HUES6 (cell line): Measurements from ENCODE around the gene SLC12A7.
"Not testable (repeated sequence)": the region's sequence is repeated elsewhere in the genome, so short reads cannot be mapped to it uniquely, and the experiment has no call there.

Experiments used
- H3K27ac ChIP-seq: 2 replicates; pipeline ENCODE4 v1.7.0; 2013; ENCODE audit warnings: low read depth, mild to moderate bottlenecking, low read length, inconsistent platforms
- H3K27me3 ChIP-seq: 2 replicates; pipeline ENCODE4 v1.6.1; 2013; ENCODE audit warnings: low read length; ENCODE audit not compliant: control insufficient read depth, insufficient read depth
- H3K36me3 ChIP-seq: 2 replicates; pipeline ENCODE4 v1.6.1; 2013; ENCODE audit warnings: low read length; ENCODE audit not compliant: control insufficient read depth, insufficient read depth
- H3K4me1 ChIP-seq: 2 replicates; pipeline ENCODE4 v1.6.1; 2013; ENCODE audit warnings: low read length; ENCODE audit not compliant: control insufficient read depth, insufficient read depth
- H3K4me3 ChIP-seq: 2 replicates; pipeline ENCODE4 v1.5.1; 2013; ENCODE audit warnings: low read depth, low read length
- H3K9ac ChIP-seq: one replicate; pipeline ENCODE4 v1.6.1; 2013; ENCODE audit warnings: mild to moderate bottlenecking, low read length
- H3K9me3 ChIP-seq: 2 replicates; pipeline ENCODE4 v1.6.1; 2013; ENCODE audit warnings: low read depth, low read length; ENCODE audit not compliant: control insufficient read depth, insufficient read depth

Gene SLC12A7

DNA sequence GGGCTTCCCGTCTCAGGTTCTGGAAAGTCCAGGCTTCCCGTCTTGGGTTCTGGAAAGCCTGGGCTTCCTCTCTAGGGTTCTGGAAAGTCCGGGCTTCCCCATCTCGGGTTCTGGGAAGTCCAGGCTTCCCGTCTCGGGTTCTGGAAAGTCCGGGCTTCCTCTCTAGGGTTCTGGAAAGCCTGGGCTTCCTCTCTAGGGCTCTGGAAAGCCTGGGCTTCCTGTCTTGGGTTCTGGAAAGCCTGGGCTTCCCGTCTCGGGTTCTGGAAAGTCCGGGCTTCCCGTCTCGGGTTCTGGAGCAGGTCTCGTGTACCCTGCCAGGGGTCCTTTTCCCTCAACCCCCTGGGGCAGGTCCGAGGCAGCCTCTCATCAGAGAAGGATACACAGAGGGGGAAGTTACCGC is 28.8 kb downstream of the SLC12A7 start:
- H3K9ac ChIP-seq, H3K27ac ChIP-seq, H3K4me1 ChIP-seq, H3K27me3 ChIP-seq, H3K9me3 ChIP-seq, H3K4me3 ChIP-seq: not testable (repeated sequence)
- H3K36me3 ChIP-seq = peaks cover 67% of the 10 kb centered on the region

DNA sequence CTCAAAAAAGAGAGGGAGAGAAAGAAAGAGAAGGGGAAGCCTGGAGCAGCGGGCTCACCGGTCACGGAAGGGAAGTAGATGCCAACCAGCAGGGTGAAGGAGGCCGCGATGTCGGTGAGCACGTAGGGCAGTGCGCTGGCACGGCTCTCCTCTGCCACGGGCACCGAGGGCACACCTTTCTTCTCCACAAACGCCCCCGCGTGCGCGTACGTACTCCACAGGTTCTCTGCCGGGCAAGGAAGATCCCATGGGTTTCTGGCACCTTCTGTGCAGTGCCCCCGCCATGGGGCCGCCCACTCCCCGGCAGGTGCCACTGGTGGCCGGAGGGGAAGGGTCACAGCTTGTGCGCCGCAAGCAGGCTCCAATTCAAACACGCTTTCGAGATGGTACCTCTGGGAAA is 30.3 kb downstream of the SLC12A7 start:
- Histone ChIP-seq H3K4me1 (no peaks in the 10 kb centered on the region), H3K27me3 (no peaks in the 10 kb centered on the region), H3K4me3 (no peak overlapping the region), H3K9ac (no peak overlapping the region), H3K36me3 (peaks cover 67% of the 10 kb centered on the region), H3K27ac (no peak overlapping the region), H3K9me3 (no peaks in the 10 kb centered on the region)

DNA sequence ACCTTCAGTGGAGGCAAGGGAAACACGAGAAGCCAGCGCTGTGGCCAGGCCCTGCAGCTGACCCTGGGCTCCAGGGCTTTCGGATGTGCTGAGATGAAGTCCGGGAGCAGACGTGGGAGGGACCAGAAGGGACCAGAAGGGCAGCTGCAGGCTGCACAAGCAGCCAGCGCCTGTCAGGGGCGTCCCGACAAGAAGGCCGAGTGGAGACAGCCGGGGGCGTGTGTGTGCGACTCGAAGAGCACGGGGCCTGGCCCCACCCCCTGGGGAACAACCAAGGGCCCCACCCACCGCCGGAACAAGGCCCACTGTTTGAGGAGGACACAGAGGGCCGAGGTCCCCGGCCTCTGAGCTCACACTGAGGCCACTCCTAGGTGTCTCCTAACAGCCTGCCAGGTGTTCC is 31.4 kb downstream of the SLC12A7 start:
- Histone ChIP-seq H3K9ac (no peak overlapping the region), H3K4me3 (no peak overlapping the region), H3K27me3 (no peaks in the 10 kb centered on the region), H3K27ac (no peak overlapping the region), H3K9me3 (no peaks in the 10 kb centered on the region), H3K36me3 (peaks cover 69% of the 10 kb centered on the region), H3K4me1 (no peaks in the 10 kb centered on the region)

DNA sequence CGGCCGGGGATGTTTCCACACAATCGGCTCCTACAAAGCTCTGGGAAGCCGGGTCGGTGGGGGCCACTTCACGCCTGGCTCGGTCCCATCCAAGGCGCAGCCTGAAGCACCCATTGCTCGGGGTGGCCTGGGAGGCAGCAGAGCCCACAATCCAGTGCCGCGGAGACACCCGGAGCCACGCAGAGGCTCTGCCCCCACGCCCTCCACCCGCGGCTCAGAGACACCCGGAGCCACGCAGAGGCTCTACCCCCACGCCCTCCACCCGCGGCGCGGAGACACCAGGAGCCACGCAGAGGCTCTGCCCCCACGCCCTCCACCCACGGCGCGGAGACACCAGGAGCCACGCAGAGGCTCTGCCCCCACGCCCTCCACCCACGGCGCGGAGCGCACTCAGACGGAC is 31.9 kb downstream of the SLC12A7 start:
- Histone ChIP-seq H3K27me3 (no peaks in the 10 kb centered on the region), H3K4me1 (no peaks in the 10 kb centered on the region), H3K27ac (no peak overlapping the region), H3K36me3 (peaks cover 71% of the 10 kb centered on the region), H3K9me3 (no peaks in the 10 kb centered on the region), H3K4me3 (no peak overlapping the region), H3K9ac (no peak overlapping the region)

DNA sequence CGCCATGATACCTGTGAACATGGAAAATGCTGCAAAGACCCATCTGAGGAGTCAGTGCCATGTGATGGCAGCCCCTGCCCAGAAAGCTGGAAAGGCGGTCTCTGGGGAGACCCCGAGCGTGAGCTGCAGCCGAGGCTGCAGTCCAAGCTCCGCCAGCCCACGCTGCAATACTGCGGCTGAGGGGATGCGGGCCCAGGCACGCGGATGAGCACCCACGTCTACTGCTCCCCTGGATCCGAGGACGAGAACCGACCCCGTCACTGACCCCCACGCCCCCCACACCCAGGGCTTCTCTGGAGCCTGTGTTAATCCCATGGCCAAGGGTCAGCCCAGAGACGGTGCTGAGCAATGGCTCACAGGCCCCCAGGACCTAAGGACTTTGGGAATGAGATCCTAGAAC is 32.4 kb downstream of the SLC12A7 start:
- no peaks in the 10 kb centered on the region for H3K27me3 ChIP-seq
- no peak overlapping the region for H3K9ac ChIP-seq
- H3K36me3 ChIP-seq = peaks cover 75% of the 10 kb centered on the region
- H3K4me1 ChIP-seq = no peaks in the 10 kb centered on the region
- H3K27ac ChIP-seq = no peak overlapping the region
- H3K4me3 ChIP-seq = no peak overlapping the region
- H3K9me3 ChIP-seq = no peaks in the 10 kb centered on the region

DNA sequence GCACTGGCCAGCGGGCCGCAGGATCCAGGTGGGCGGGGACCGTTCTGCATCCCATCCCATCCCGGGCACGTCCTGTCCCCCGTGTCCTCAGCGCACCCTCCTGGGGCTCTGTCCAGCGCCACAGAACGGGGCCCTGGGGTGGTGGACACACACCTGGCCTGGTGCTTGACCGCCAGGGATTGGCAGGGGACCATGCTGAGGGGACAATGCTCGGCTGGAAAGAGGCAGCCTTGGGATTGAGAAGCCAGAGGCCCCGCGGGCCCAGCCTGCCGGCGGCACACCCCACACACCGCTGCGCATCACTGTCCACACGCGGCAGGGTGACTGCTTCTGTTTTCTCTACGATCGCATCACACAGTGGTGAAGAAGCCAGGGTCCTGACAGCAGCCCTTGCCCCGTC is 33.0 kb downstream of the SLC12A7 start:
- no peak overlapping the region for H3K27ac ChIP-seq
- no peak overlapping the region for H3K4me3 ChIP-seq
- H3K27me3 ChIP-seq = no peaks in the 10 kb centered on the region
- H3K4me1 ChIP-seq = no peaks in the 10 kb centered on the region
- H3K36me3 ChIP-seq = peaks cover 72% of the 10 kb centered on the region
- H3K9me3 ChIP-seq = no peaks in the 10 kb centered on the region
- no peak overlapping the region for H3K9ac ChIP-seq

DNA sequence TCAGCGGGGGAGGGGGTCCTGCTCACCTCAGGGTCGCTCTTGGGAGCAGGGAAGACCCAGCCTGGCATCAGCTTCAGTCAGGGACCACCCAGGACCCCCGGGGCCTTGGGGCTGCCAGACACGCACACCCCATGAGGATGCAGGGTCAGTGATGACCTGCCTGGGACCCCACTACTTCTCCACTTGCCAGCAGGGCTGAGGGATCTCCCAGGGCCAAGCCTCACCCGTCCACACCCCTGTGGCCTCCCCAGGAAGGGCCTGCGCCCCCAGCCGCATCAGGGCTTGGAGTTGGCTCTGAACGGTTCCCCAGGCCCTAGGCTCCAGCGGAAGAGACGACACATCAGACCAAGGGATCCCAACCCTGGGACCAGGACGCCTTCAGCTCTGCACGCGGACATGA is 33.7 kb downstream of the SLC12A7 start:
- Histone ChIP-seq H3K36me3 (peaks cover 71% of the 10 kb centered on the region), H3K9ac (no peak overlapping the region), H3K9me3 (no peaks in the 10 kb centered on the region), H3K27ac (no peak overlapping the region), H3K4me3 (no peak overlapping the region), H3K27me3 (no peaks in the 10 kb centered on the region), H3K4me1 (no peaks in the 10 kb centered on the region)

DNA sequence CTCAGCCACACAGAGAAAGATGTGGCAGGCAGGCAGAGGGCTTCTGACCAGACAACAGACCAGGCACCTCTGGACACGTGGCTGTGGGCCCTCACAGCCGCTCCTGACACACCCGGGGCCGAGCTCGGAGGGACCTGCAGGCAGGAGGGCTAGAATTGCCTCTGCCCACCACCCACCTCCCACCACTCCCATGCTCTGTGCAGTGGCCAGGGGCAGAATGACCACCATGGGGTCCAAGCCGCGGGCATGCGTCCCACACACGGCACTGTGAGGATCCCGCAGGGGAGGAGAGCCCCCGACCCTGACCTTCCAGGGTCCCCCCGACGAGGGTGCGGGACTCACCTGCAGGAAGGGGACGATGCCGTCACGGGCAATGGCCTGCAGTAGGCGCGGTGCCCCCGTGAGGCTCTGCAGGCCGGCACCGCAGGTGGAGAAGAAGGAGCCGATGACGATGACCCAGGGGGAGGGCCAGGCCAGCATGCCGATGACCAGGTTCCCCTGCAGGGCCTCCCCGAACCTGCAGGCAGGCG is 34.3 kb downstream of the SLC12A7 start:
- Histone ChIP-seq H3K9me3 (no peaks in the 10 kb centered on the region), H3K27ac (no peak overlapping the region), H3K27me3 (no peaks in the 10 kb centered on the region)

DNA sequence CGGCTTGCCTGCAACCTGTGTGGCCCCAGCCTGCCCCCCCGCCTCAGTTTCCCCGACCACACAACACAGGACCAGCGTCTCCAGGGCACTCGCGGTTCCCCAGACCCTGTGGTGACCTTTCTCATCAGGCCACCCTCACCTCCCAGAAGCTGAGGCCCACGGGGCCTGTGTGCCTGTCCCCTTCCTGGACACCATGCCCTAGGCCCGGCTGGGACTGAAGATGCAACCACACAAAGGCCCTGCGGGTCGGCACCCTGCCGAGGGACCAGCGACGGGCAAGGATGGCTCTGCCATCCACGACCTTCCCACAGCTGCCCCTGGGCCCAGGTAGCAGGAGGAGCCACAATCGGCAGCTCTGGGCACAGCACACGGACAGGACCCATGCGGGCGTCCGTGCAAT is 34.8 kb downstream of the SLC12A7 start:
- Histone ChIP-seq H3K4me1 (no peaks in the 10 kb centered on the region), H3K27ac (no peak overlapping the region), H3K36me3 (peaks cover 70% of the 10 kb centered on the region), H3K9ac (no peak overlapping the region), H3K9me3 (no peaks in the 10 kb centered on the region), H3K27me3 (no peaks in the 10 kb centered on the region), H3K4me3 (no peak overlapping the region)

More for the DNA sequence above, 34.3 kb downstream of the SLC12A7 start:
- Histone ChIP-seq H3K9ac (no peak overlapping the region), H3K4me3 (no peak overlapping the region), H3K4me1 (no peaks in the 10 kb centered on the region), H3K36me3 (peaks cover 70% of the 10 kb centered on the region)

DNA sequence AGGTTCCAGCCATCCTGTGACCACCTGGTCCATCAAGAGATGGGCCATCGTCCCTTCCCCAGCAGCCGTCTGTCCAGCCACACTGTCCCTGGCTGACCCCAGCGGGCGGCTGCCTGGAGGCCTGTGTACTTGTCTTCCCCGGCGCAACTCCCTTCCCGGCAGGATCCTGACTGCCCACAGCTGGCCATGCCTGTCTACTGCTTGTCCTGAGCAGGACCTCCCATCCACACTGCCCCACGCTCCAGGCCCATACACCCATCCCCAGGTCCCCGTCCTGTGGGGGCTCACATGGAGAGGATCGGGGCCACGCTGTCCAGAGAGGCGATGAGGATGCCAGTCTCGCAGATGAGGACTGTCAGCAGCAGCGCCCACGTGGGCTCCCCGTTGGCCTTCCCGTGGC is 35.5 kb downstream of the SLC12A7 start:
- no peak overlapping the region for H3K27ac ChIP-seq
- H3K9ac ChIP-seq = no peak overlapping the region
- H3K36me3 ChIP-seq = peaks cover 66% of the 10 kb centered on the region
- H3K4me3 ChIP-seq = no peak overlapping the region
- no peaks in the 10 kb centered on the region for H3K27me3 ChIP-seq
- H3K4me1 ChIP-seq = no peaks in the 10 kb centered on the region
- no peaks in the 10 kb centered on the region for H3K9me3 ChIP-seq

DNA sequence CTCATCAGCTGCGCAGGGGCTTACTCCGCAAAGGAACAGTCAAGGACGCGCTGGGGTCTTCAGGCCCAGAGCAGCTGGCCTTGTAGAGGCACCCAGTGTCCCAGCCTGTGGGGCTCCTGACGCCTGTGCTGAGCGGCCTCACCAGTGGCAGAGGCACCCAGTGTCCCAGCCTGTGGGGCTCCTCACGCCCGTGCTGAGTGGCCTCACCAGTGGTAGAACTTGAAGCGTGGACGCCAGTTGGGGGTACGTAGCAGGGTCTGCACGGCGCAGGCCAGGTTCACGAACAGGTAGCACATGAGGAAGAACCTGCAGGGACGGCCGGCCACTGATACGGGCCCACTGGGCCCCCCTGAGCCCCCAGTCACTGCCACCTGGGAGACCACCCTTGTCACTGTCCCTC is 35.9 kb downstream of the SLC12A7 start:
- Histone ChIP-seq H3K9ac (no peak overlapping the region), H3K9me3 (no peaks in the 10 kb centered on the region), H3K4me3 (no peak overlapping the region), H3K27ac (no peak overlapping the region), H3K4me1 (no peaks in the 10 kb centered on the region), H3K36me3 (peaks cover 62% of the 10 kb centered on the region), H3K27me3 (no peaks in the 10 kb centered on the region)

DNA sequence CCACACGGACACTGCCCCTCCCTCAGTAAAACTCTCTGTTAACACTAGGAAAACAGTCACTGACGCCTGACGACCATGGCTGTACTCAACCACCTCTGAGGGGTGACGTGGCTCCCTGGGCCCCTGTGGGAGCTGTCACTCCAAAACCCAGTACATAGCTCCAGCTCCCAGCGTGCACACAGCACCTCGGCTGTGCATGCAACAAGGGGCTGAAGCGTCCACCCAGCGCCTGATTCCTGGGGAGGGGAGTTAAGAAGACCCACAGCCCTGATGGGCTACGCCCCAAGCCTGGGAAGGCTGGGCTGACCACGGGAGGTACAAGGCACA is 36.3 kb downstream of the SLC12A7 start:
- H3K27ac ChIP-seq = no peak overlapping the region
- no peaks in the 10 kb centered on the region for H3K27me3 ChIP-seq
- H3K9ac ChIP-seq = no peak overlapping the region
- H3K9me3 ChIP-seq = no peaks in the 10 kb centered on the region
- no peaks in the 10 kb centered on the region for H3K4me1 ChIP-seq
- no peak overlapping the region for H3K4me3 ChIP-seq
- peaks cover 58% of the 10 kb centered on the region for H3K36me3 ChIP-seq
